ENCODE results near the gene TREX2. TPM values are rescaled to one million over a fixed set of nuclear protein-coding genes. Genes with fewer than 3 reads are reported as not detected.

The TREX2 gene
- polyA plus RNA-seq, 3 donors = 0.46 to 0.90 (median 0.56) TPM

GRCh38 chrX:153444333-153445011 is 1.4 kb downstream of the TREX2 start:
- 80 to 92% (median 89%) methylated on average over 11 to 37 of the region's 37 CpGs for WGBS, 3 donors

GRCh38 chrX:153443476-153444332 is 2.2 kb downstream of the TREX2 start:
- WGBS, 3 donors = 84 to 85% (median 85%) methylated on average over 13 to 25 of the region's 25 CpGs
- no peak overlapping the region for H3K27ac ChIP-seq (ENCODE audit: low read depth, low read length)

More at GRCh38 chrX:153444333-153445011, 1.4 kb downstream of the TREX2 start:
- no peak overlapping the region for H3K27ac ChIP-seq (ENCODE audit: low read depth, low read length)

- H3K27ac ChIP-seq (ENCODE audit: low read depth, low read length) = no peak overlapping the region
- WGBS, 3 donors = 51 to 90% (median 73%) methylated on average over 5 of the region's 5 CpGs
Observed at GRCh38 chrX:153442463-153442862, 3.4 kb downstream of the TREX2 start.

GRCh38 chrX:153441981-153442380 is 3.9 kb downstream of the TREX2 start:
- no peak overlapping the region for H3K27ac ChIP-seq (ENCODE audit: low read depth, low read length)
- WGBS, 3 donors = 75 to 87% (median 76%) methylated on average over 9 of the region's 9 CpGs

GRCh38 chrX:153441296-153441695 is 4.6 kb downstream of the TREX2 start:
- no peak overlapping the region for H3K27ac ChIP-seq (ENCODE audit: low read depth, low read length)
- 39 to 74% (median 63%) methylated on average over 7 of the region's 7 CpGs for WGBS, 3 donors

- H3K27ac ChIP-seq (ENCODE audit: low read depth, low read length) = no peak overlapping the region
- WGBS, 3 donors = 67 to 77% (median 69%) methylated on average over 13 of the region's 13 CpGs
Observed at GRCh38 chrX:153440556-153441135, 5.2 kb downstream of the TREX2 start.

- WGBS, 3 donors = 83 to 94% (median 91%) methylated on average over 4 of the region's 4 CpGs
- H3K27ac ChIP-seq (ENCODE audit: low read depth, low read length) = no peak overlapping the region
Observed at GRCh38 chrX:153439977-153440376, 5.9 kb downstream of the TREX2 start.

GRCh38 chrX:153438532-153438931 is 7.3 kb downstream of the TREX2 start:
- no peak overlapping the region for H3K27ac ChIP-seq (ENCODE audit: low read depth, low read length)
- WGBS, 3 donors = 21 to 55% (median 36%) methylated on average over 8 of the region's 8 CpGs

- no peak overlapping the region for H3K27ac ChIP-seq (ENCODE audit: low read depth, low read length)
- 62 to 72% (median 66%) methylated on average over 3 of the region's 3 CpGs for WGBS, 3 donors
Observed at GRCh38 chrX:153435845-153436244, 10.0 kb downstream of the TREX2 start.

GRCh38 chrX:153434801-153435200 is 11.1 kb downstream of the TREX2 start:
- 81 to 89% (median 89%) methylated on average over 8 of the region's 8 CpGs for WGBS, 3 donors

GRCh38 chrX:153433781-153434285 is 12.0 kb downstream of the TREX2 start:
- WGBS, 3 donors = 82 to 95% (median 87%) methylated on average over 15 to 17 of the region's 17 CpGs

More at GRCh38 chrX:153434801-153435200, 11.1 kb downstream of the TREX2 start:
- H3K27ac ChIP-seq (ENCODE audit: low read depth, low read length) = no peak overlapping the region

GRCh38 chrX:153433161-153433680 is 12.6 kb downstream of the TREX2 start:
- 58 to 80% (median 75%) methylated on average over 10 to 12 of the region's 12 CpGs for WGBS, 3 donors

More at GRCh38 chrX:153433781-153434285, 12.0 kb downstream of the TREX2 start:
- no peak overlapping the region for H3K27ac ChIP-seq (ENCODE audit: low read depth, low read length)

GRCh38 chrX:153430796-153431195 is 15.1 kb downstream of the TREX2 start:
- H3K27ac ChIP-seq (ENCODE audit: low read depth, low read length) = no peak overlapping the region
- 83 to 92% (median 84%) methylated on average over 5 to 6 of the region's 6 CpGs for WGBS, 3 donors

More at GRCh38 chrX:153433161-153433680, 12.6 kb downstream of the TREX2 start:
- H3K27ac ChIP-seq (ENCODE audit: low read depth, low read length) = no peak overlapping the region

- no peak overlapping the region for H3K27ac ChIP-seq (ENCODE audit: low read depth, low read length)
- 84 to 94% (median 94%) methylated on average over 3 of the region's 3 CpGs for WGBS, 3 donors
Observed at GRCh38 chrX:153426204-153426603, 19.7 kb downstream of the TREX2 start.

- WGBS, 3 donors = 52 to 80% (median 68%) methylated on average over 8 of the region's 8 CpGs
- no peak overlapping the region for H3K27ac ChIP-seq (ENCODE audit: low read depth, low read length)
Observed at GRCh38 chrX:153423652-153424051, 22.2 kb downstream of the TREX2 start.

- WGBS, 3 donors = 87 to 95% (median 88%) methylated on average over 7 to 18 of the region's 18 CpGs
- no peak overlapping the region for H3K27ac ChIP-seq (ENCODE audit: low read depth, low read length)
Observed at GRCh38 chrX:153421856-153422255, 24.0 kb downstream of the TREX2 start.

GRCh38 chrX:153420851-153421599 is 24.8 kb downstream of the TREX2 start:
- 93 to 97% (median 94%) methylated on average over 64 to 91 of the region's 91 CpGs for WGBS, 3 donors
- H3K27ac ChIP-seq (ENCODE audit: low read depth, low read length) = no peak overlapping the region

GRCh38 chrX:153417637-153418036 is 28.2 kb downstream of the TREX2 start:
- 87 to 99% (median 93%) methylated on average over 8 of the region's 8 CpGs for WGBS, 3 donors
- no peak overlapping the region for H3K27ac ChIP-seq (ENCODE audit: low read depth, low read length)
